Measurements from ENCODE around the gene ZNF350.
"Not testable (repeated sequence)": the region's sequence is repeated elsewhere in the genome, so short reads cannot be mapped to it uniquely, and the experiment has no call there.

The ZNF350 gene

DNA sequence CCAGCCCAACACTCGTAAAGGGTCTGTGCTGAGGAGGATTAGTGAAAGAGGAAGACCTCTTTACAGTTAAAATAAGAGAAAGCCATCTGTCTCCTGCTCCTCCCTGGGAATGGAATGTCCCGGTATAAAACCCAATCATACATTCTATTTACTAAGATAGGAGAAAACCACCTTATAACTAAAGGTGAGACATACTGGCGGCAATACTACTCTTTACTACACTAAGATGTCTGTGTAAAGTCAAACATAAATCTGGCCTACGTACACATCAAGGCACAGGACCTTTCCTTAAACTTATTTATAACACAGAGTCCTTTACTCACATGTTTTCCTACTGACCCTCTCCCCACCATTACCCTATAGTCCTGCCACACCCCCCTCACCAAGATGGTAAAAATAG is 3.3 kb downstream of the ZNF350 start:
- no peaks in the 10 kb centered on the region for H4K20me1 ChIP-seq (ENCODE audit: control insufficient read depth, insufficient read depth, low read depth, low read length)
- no peaks in the 10 kb centered on the region for H3K27me3 ChIP-seq (ENCODE audit: control insufficient read depth, low read length)
- peaks cover 7% of the 10 kb centered on the region for H3K36me3 ChIP-seq (ENCODE audit: control insufficient read depth, low read length)
- no peak overlapping the region for H3K27ac ChIP-seq (ENCODE audit: low read depth, low read length)
- no peak overlapping the region for H3K4me3 ChIP-seq (ENCODE audit: low read length)
- 0 out of 2 replicates have a peak, but pooled peaks cover 4% of the 10 kb centered on the region for H3F3A ChIP-seq (ENCODE audit: control insufficient read depth, insufficient read depth)
- H3K9me3 ChIP-seq (ENCODE audit: control insufficient read depth, insufficient read depth, low read length): peaks cover 51% of the 10 kb centered on the region
- peaks cover 8% of the 10 kb centered on the region for H3K79me2 ChIP-seq (ENCODE audit: control insufficient read depth, low read length)
- no peaks in the 10 kb centered on the region for H3K9me2 ChIP-seq (replicated peaks; ENCODE audit: control insufficient read depth, low read length)
- no peak overlapping the region for H3K4me2 ChIP-seq (ENCODE audit: low read length)
- TF ChIP-seq, protein P1, sequence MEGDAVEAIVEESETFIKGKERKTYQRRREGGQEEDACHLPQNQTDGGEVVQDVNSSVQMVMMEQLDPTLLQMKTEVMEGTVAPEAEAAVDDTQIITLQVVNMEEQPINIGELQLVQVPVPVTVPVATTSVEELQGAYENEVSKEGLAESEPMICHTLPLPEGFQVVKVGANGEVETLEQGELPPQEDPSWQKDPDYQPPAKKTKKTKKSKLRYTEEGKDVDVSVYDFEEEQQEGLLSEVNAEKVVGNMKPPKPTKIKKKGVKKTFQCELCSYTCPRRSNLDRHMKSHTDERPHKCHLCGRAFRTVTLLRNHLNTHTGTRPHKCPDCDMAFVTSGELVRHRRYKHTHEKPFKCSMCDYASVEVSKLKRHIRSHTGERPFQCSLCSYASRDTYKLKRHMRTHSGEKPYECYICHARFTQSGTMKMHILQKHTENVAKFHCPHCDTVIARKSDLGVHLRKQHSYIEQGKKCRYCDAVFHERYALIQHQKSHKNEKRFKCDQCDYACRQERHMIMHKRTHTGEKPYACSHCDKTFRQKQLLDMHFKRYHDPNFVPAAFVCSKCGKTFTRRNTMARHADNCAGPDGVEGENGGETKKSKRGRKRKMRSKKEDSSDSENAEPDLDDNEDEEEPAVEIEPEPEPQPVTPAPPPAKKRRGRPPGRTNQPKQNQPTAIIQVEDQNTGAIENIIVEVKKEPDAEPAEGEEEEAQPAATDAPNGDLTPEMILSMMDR (IDR thresholded peaks at IDR 0.05; ENCODE audit: low read depth, low read length, poor library complexity, severe bottlenecking): no peak
- no peak for TF ChIP-seq EZH2phosphoT487 (IDR thresholded peaks at IDR 0.05; ENCODE audit: borderline replicate concordance, low read length)
- H3K4me1 ChIP-seq (ENCODE audit: control insufficient read depth, low read length): peaks cover 5% of the 10 kb centered on the region

DNA sequence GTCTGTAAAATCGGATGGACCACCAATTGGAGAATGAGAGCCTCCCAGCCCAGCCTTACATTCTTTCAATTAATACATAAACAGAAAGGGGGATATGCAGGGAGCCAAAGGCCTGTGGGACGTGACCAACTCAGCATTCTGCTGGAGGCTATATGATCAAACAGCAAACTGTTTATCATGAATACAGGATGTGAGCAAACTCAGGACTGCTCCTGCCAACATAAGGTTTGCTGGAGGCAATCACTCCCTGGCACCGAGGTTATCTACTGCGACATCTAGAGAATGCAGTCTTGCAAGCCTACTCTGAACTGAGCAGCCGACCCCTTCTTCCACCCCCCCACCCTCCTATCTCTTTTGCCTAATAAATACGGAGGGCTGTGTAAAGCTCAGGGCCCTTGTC is 5.7 kb downstream of the ZNF350 start:
- H3K4me1 ChIP-seq (ENCODE audit: control insufficient read depth, low read length); H3K4me3 ChIP-seq (ENCODE audit: low read length); H3K79me2 ChIP-seq (ENCODE audit: control insufficient read depth, low read length); H3K36me3 ChIP-seq (ENCODE audit: control insufficient read depth, low read length); H3K27ac ChIP-seq (ENCODE audit: low read depth, low read length); H3F3A ChIP-seq (ENCODE audit: control insufficient read depth, insufficient read depth); H3K9me2 ChIP-seq (replicated peaks; ENCODE audit: control insufficient read depth, low read length); H4K20me1 ChIP-seq (ENCODE audit: control insufficient read depth, insufficient read depth, low read depth, low read length); H3K27me3 ChIP-seq (ENCODE audit: control insufficient read depth, low read length); H3K4me2 ChIP-seq (ENCODE audit: low read length): not testable (repeated sequence)
- H3K9me3 ChIP-seq (ENCODE audit: control insufficient read depth, insufficient read depth, low read length): peaks cover 46% of the 10 kb centered on the region

DNA sequence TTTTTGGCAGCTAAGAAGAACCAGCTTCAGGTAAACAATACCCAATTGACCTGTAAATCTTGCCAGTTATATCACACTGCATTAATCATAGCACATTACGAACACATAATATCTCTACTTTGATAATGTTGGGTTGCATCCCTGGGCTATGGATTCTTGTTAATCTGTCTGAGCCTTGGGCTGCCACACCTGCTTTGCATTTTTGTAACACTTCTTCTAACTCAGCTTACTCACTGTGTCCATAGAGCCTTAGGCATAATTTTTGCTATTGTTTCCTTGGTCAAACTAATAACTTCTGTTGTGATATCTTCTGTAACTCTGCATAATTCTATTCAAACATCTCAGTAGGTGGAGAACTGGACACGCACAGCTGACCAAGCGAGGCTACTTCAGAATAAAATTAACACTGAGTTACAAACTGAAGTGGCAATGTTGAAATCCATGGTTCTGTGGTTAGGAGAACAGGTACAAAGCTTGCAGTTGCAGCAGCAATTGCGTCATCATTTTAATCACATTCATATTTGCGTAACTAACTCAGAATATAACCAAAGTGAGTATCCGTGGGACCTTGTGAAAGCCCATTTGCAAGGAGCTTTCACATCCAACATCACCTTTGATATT is 6.4 kb downstream of the ZNF350 start:
- H3K27me3 ChIP-seq (ENCODE audit: control insufficient read depth, low read length): no peaks in the 10 kb centered on the region
- no peaks in the 10 kb centered on the region for H4K20me1 ChIP-seq (ENCODE audit: control insufficient read depth, insufficient read depth, low read depth, low read length)
- H3K4me3 ChIP-seq (ENCODE audit: low read length): no peak overlapping the region
- H3K9me3 ChIP-seq (ENCODE audit: control insufficient read depth, insufficient read depth, low read length): peaks cover 41% of the 10 kb centered on the region
- no peak overlapping the region for H3K27ac ChIP-seq (ENCODE audit: low read depth, low read length)
- no peaks in the 10 kb centered on the region for H3K4me1 ChIP-seq (ENCODE audit: control insufficient read depth, low read length)
- H3K4me2 ChIP-seq (ENCODE audit: low read length): no peak overlapping the region
- no peaks in the 10 kb centered on the region for H3F3A ChIP-seq (ENCODE audit: control insufficient read depth, insufficient read depth)
- H3K9me2 ChIP-seq (replicated peaks; ENCODE audit: control insufficient read depth, low read length): no peaks in the 10 kb centered on the region
- H3K79me2 ChIP-seq (ENCODE audit: control insufficient read depth, low read length): peaks cover 3% of the 10 kb centered on the region; the same call in 1 of the 2 replicates
- no peaks in the 10 kb centered on the region for H3K36me3 ChIP-seq (ENCODE audit: control insufficient read depth, low read length)
- TF ChIP-seq EZH2phosphoT487 (IDR thresholded peaks at IDR 0.05; ENCODE audit: borderline replicate concordance, low read length): no peak
- TF ChIP-seq, protein P1 (IDR thresholded peaks at IDR 0.05; ENCODE audit: low read depth, low read length, poor library complexity, severe bottlenecking): no peak

DNA sequence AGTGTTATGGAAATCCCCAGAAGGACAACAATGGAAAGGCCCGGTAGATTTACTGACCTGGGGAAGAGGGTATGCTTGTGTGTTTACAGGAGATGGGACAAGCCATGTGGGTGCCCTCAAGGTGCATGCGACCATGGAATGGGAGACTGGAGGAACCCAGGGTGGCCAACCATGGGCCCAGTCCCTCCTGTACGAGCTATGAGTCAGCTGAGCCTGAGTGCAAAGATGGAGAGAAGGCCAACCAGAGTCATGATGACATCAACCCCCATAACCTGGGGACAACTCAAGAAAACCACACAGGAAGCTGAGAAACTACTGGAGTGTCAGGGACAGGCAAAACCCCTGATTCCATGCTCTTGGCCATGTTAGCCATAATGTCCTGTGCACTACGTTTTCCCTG is 7.8 kb downstream of the ZNF350 start:
- H4K20me1 ChIP-seq (ENCODE audit: control insufficient read depth, insufficient read depth, low read depth, low read length): no peaks in the 10 kb centered on the region
- no peak overlapping the region for H3K4me3 ChIP-seq (ENCODE audit: low read length)
- peaks cover 3% of the 10 kb centered on the region; the same call in 1 of the 2 replicates for H3K79me2 ChIP-seq (ENCODE audit: control insufficient read depth, low read length)
- peaks cover under 1% of the 10 kb centered on the region; the same call in 1 of the 2 replicates for H3K36me3 ChIP-seq (ENCODE audit: control insufficient read depth, low read length)
- no peak overlapping the region for H3K27ac ChIP-seq (ENCODE audit: low read depth, low read length)
- TF ChIP-seq, protein P1 (IDR thresholded peaks at IDR 0.05; ENCODE audit: low read depth, low read length, poor library complexity, severe bottlenecking): no peak
- no peak for TF ChIP-seq EZH2phosphoT487 (IDR thresholded peaks at IDR 0.05; ENCODE audit: borderline replicate concordance, low read length)
- H3K9me2 ChIP-seq (replicated peaks; ENCODE audit: control insufficient read depth, low read length): no peaks in the 10 kb centered on the region
- H3K4me2 ChIP-seq (ENCODE audit: low read length): no peak overlapping the region
- H3K9me3 ChIP-seq (ENCODE audit: control insufficient read depth, insufficient read depth, low read length): peaks cover 45% of the 10 kb centered on the region
- H3K4me1 ChIP-seq (ENCODE audit: control insufficient read depth, low read length): no peaks in the 10 kb centered on the region
- H3K27me3 ChIP-seq (ENCODE audit: control insufficient read depth, low read length): no peaks in the 10 kb centered on the region
- no peaks in the 10 kb centered on the region for H3F3A ChIP-seq (ENCODE audit: control insufficient read depth, insufficient read depth)
